ENCODE results near the gene USP4.

GRCh38 chr3:49295489-49296058, 44.3 kb downstream of the USP4 start:
- TF ChIP-seq, protein P1, sequence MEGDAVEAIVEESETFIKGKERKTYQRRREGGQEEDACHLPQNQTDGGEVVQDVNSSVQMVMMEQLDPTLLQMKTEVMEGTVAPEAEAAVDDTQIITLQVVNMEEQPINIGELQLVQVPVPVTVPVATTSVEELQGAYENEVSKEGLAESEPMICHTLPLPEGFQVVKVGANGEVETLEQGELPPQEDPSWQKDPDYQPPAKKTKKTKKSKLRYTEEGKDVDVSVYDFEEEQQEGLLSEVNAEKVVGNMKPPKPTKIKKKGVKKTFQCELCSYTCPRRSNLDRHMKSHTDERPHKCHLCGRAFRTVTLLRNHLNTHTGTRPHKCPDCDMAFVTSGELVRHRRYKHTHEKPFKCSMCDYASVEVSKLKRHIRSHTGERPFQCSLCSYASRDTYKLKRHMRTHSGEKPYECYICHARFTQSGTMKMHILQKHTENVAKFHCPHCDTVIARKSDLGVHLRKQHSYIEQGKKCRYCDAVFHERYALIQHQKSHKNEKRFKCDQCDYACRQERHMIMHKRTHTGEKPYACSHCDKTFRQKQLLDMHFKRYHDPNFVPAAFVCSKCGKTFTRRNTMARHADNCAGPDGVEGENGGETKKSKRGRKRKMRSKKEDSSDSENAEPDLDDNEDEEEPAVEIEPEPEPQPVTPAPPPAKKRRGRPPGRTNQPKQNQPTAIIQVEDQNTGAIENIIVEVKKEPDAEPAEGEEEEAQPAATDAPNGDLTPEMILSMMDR (IDR thresholded peaks at IDR 0.05): peak; percentile 28 to 67 (median 53)
- TF ChIP-seq POLR2A (IDR thresholded peaks at IDR 0.05): no peak
